Activated CD4-positive, CD25-positive, alpha-beta regulatory T cell treated with anti-CD3 and anti-CD28 coated beads, Interleukin-2, amount 50 U/mL, for 72 hours (primary cell): ENCODE measurements around the gene SH3BGR.

Experiments
- DNase-seq: peaks from one replicate; pipeline ENCODE4 v3.0.0; 2021

Gene SH3BGR

GRCh38 chr21:39461419-39461818, 9.6 kb downstream of the SH3BGR start:
- DNase-seq, result no peak

GRCh38 chr21:39463308-39463707, 11.5 kb downstream of the SH3BGR start:
- DNase-seq, result no peak

GRCh38 chr21:39466584-39466983, 14.8 kb downstream of the SH3BGR start:
- DNase-seq, result no peak

GRCh38 chr21:39467746-39468145, 16.0 kb downstream of the SH3BGR start:
- no peak for DNase-seq

- no peak for DNase-seq
Measured at GRCh38 chr21:39468559-39468958, 16.8 kb downstream of the SH3BGR start.

GRCh38 chr21:39471598-39471997, 19.8 kb downstream of the SH3BGR start:
- no peak for DNase-seq

- no peak for DNase-seq
Measured at GRCh38 chr21:39472786-39473185, 21.0 kb downstream of the SH3BGR start.

- no peak for DNase-seq
Measured at GRCh38 chr21:39474611-39475010, 22.8 kb downstream of the SH3BGR start.

- no peak for DNase-seq
Measured at GRCh38 chr21:39479164-39479813, 27.5 kb downstream of the SH3BGR start.

- no peak for DNase-seq
Measured at GRCh38 chr21:39479814-39480182, 28.0 kb downstream of the SH3BGR start.

- DNase-seq, result no peak
Measured at GRCh38 chr21:39480271-39480670, 28.5 kb downstream of the SH3BGR start.

GRCh38 chr21:39481886-39482285, 30.1 kb downstream of the SH3BGR start:
- no peak for DNase-seq

- DNase-seq, result no peak
Measured at GRCh38 chr21:39483917-39484316, 32.1 kb downstream of the SH3BGR start.

GRCh38 chr21:39484711-39485276, 33.0 kb downstream of the SH3BGR start:
- DNase-seq, result no peak

GRCh38 chr21:39489380-39489924, 37.7 kb downstream of the SH3BGR start:
- no peak for DNase-seq

GRCh38 chr21:39499156-39499555, 47.4 kb downstream of the SH3BGR start:
- DNase-seq, result no peak

- no peak for DNase-seq
Measured at GRCh38 chr21:39502631-39503030, 50.9 kb downstream of the SH3BGR start.

GRCh38 chr21:39503123-39503762, 51.5 kb downstream of the SH3BGR start:
- DNase-seq, result no peak

- no peak for DNase-seq
Measured at GRCh38 chr21:39504230-39504629, 52.5 kb downstream of the SH3BGR start.

- no peak for DNase-seq
Measured at GRCh38 chr21:39510240-39510639, 58.5 kb downstream of the SH3BGR start.

GRCh38 chr21:39511102-39511501, 59.3 kb downstream of the SH3BGR start:
- no peak for DNase-seq

- DNase-seq, result no peak
Measured at GRCh38 chr21:39513735-39514134, 62.0 kb downstream of the SH3BGR start.

GRCh38 chr21:39515684-39516472, 64.1 kb downstream of the SH3BGR start:
- no peak for DNase-seq
